Thyroid gland (tissue), 4 donors: ENCODE data around the gene UBP1.

ENCODE experiments used
- CTCF ChIP-seq, 6 experiments: fragments of 200-600 bp in 3 of 6; fragments of 450-650 bp in 3 of 6; sonication (generic) in 3 of 6; IDR thresholded peaks; one replicate each; pipeline ENCODE4 v1.5.1; 2016 to 2019; ENCODE audit warnings: antibody characterized with exemption in 6 of 6, mild to moderate bottlenecking in 2 of 6, inconsistent platforms in 1 of 6, moderate library complexity in 1 of 6
- POLR2A ChIP-seq, 2 donors: fragments of 450-650 bp; IDR thresholded peaks; one replicate each; pipeline ENCODE4 v1.6.1; 2017; ENCODE audit warnings: antibody characterized with exemption in 2 of 2, mild to moderate bottlenecking in 2 of 2, moderate library complexity in 1 of 2

- TF ChIP-seq CTCF (IDR thresholded peaks at IDR 0.05) (no peak), POLR2A (IDR thresholded peaks at IDR 0.05) (no peak)
Observed at GRCh38 chr3:33442190-33442589, 2.0 kb upstream of the UBP1 start.
